Activated CD8-positive, alpha-beta T cell treated with anti-CD3 and anti-CD28 coated beads, Interleukin-2, amount 10 ng/mL, durations not matched to agents 7 days and 5 days (primary cell): ENCODE results near the gene SDC1. TPM values are rescaled to one million over a fixed set of nuclear protein-coding genes. Genes with fewer than 3 reads are reported as not detected.

ENCODE experiments used
- ATAC-seq: fragments of 150-1000 bp; cut with Tn5 transposase; one replicate; pipeline ENCODE4 v1.10.0; 2021; ENCODE audit warnings: moderate library complexity
- CTCF ChIA-PET: fragments of 350-600 bp; sonication (Branson Sonifier 250); formaldehyde crosslinking; loops from one replicate; lab custom pipeline; 2021; ENCODE audit warnings: antibody characterized with exemption; lab: Charles Lee
- POLR2A ChIA-PET: fragments of 350-600 bp; sonication (Branson Sonifier 250); formaldehyde crosslinking; loops from one replicate; lab custom pipeline; 2021; ENCODE audit warnings: antibody characterized with exemption; lab: Charles Lee
- DNase-seq: peaks from one replicate; pipeline ENCODE4 v3.0.0-alpha.2; 2020
- H3K27ac Mint-ChIP-seq: one replicate; pipeline ENCODE4 v1.8.0; 2021; ENCODE audit warnings: mild to moderate bottlenecking, mixed read lengths
- H3K27me3 Mint-ChIP-seq: one replicate; pipeline ENCODE4 v1.8.0; 2021; ENCODE audit warnings: low read depth, mixed read lengths
- H3K36me3 Mint-ChIP-seq: one replicate; pipeline ENCODE4 v1.8.0; 2021; ENCODE audit warnings: low read depth, mixed read lengths
- H3K4me1 Mint-ChIP-seq: one replicate; pipeline ENCODE4 v1.8.0; 2021; ENCODE audit warnings: low read depth, mixed read lengths
- H3K4me3 Mint-ChIP-seq: one replicate; pipeline ENCODE4 v1.8.0; 2021; ENCODE audit warnings: mild to moderate bottlenecking, mixed read lengths
- H3K9me3 Mint-ChIP-seq: one replicate; pipeline ENCODE4 v1.8.0; 2022; ENCODE audit warnings: mixed read lengths; ENCODE audit not compliant: insufficient read depth
- total RNA-seq, 2 experiments: library from RNA; stranded (reverse); gene quantifications; one replicate each; pipeline ENCODE4 v1.2.3, GENCODE V29; 2021

The SDC1 gene
- total RNA-seq, 2 experiments from 2014 or later, result not detected

- DNase-seq (no peak), ATAC-seq (no peak)
- Mint-ChIP-seq H3K27me3 (peaks cover 32% of the 10 kb centered on the region), H3K4me3 (no peak overlapping the region), H3K27ac (no peak overlapping the region), H3K9me3 (no peaks in the 10 kb centered on the region), H3K4me1 (peaks cover 4% of the 10 kb centered on the region), H3K36me3 (no peaks in the 10 kb centered on the region)
- ChIA-PET CTCF (no interaction called here), POLR2A (no interaction called here)
Measured at GRCh38 chr2:20218331-20219320, 6.3 kb downstream of the SDC1 start.

GRCh38 chr2:20217041-20217970 lies 7.6 kb downstream of the SDC1 start:
- POLR2A ChIA-PET, result interaction anchor here (0.6 kb wide), 1 partner anchor 316 kb away, joined by 3 read pairs; no protein-coding TSS in a partner anchor
- ATAC-seq (no peak), DNase-seq (no peak)
- H3K9me3 Mint-ChIP-seq, result no peaks in the 10 kb centered on the region
- no peak overlapping the region for H3K4me3 Mint-ChIP-seq
- no peaks in the 10 kb centered on the region for H3K4me1 Mint-ChIP-seq
- no peak overlapping the region for H3K27ac Mint-ChIP-seq
- H3K27me3 Mint-ChIP-seq, result peaks cover 24% of the 10 kb centered on the region
- no peaks in the 10 kb centered on the region for H3K36me3 Mint-ChIP-seq
- CTCF ChIA-PET, result interaction anchor here (0.7 kb wide), 1 partner anchor 8 kb away, joined by 5 read pairs; the partner anchor contains the start of gene SDC1

- Mint-ChIP-seq H3K9me3 (no peaks in the 10 kb centered on the region), H3K4me1 (no peaks in the 10 kb centered on the region), H3K36me3 (no peaks in the 10 kb centered on the region), H3K27ac (no peak overlapping the region), H3K27me3 (peaks cover 14% of the 10 kb centered on the region), H3K4me3 (no peak overlapping the region)
- POLR2A ChIA-PET, result interaction anchor here (0.6 kb wide), 1 partner anchor 315 kb away, joined by 3 read pairs; no protein-coding TSS in a partner anchor
- CTCF ChIA-PET, result interaction anchor here (0.7 kb wide), 1 partner anchor 9 kb away, joined by 5 read pairs; the partner anchor contains the start of gene SDC1
- DNase-seq, result no peak
- ATAC-seq, result no peak
Measured at GRCh38 chr2:20216130-20217025, 8.6 kb downstream of the SDC1 start.

- ATAC-seq, result no peak
- no peak overlapping the region for H3K27ac Mint-ChIP-seq
- no peak overlapping the region for H3K4me3 Mint-ChIP-seq
- no peaks in the 10 kb centered on the region for H3K4me1 Mint-ChIP-seq
- H3K36me3 Mint-ChIP-seq, result no peaks in the 10 kb centered on the region
- POLR2A ChIA-PET, result no interaction called here
- CTCF ChIA-PET, result interaction anchor here (1.3 kb wide), 1 partner anchor 10 kb away, joined by 3 read pairs; no protein-coding TSS in a partner anchor
- no peaks in the 10 kb centered on the region for H3K9me3 Mint-ChIP-seq
- no peak for DNase-seq
- H3K27me3 Mint-ChIP-seq, result peaks cover 8% of the 10 kb centered on the region
Measured at GRCh38 chr2:20215183-20216040, 9.5 kb downstream of the SDC1 start.

DNA sequence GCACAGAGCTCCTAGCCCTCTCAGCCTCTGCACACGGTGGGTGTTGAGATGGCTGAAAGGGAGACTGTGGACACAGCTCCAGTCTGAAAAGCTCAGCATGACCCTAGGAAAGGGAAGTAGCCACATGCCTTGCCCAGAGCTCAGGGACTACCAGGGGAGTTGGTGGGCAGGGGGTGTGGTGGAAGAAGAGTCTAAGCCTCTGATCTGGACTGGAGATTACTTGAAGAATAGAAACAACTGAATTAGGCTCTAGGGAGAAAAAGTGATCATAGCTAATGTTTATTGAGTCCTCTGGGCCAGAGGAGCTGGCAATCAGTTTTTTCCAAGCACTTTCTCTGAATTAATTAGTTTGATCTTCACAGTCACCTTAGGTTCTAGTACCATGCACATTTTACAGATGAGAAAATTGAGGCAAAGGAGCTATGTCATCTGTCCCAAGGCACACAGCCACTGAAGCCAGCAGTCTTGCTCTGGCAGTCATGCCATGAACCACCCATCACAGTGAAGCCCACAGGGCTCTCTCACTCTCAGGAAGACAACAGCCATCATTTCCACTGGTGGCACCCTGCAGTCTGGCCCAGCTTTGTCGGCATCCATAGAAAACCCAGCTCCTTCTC lies 10.3 kb downstream of the SDC1 start:
- CTCF ChIA-PET, result interaction anchor here (1.3 kb wide), 1 partner anchor 11 kb away, joined by 3 read pairs; no protein-coding TSS in a partner anchor
- POLR2A ChIA-PET, result no interaction called here
- no peaks in the 10 kb centered on the region for H3K4me1 Mint-ChIP-seq
- H3K36me3 Mint-ChIP-seq, result no peaks in the 10 kb centered on the region
- no peak overlapping the region for H3K27ac Mint-ChIP-seq
- DNase-seq (no peak), ATAC-seq (no peak)
- no peaks in the 10 kb centered on the region for H3K9me3 Mint-ChIP-seq
- H3K4me3 Mint-ChIP-seq, result no peak overlapping the region
- H3K27me3 Mint-ChIP-seq, result peaks cover 3% of the 10 kb centered on the region

GRCh38 chr2:20213651-20214565 lies 11.0 kb downstream of the SDC1 start:
- Mint-ChIP-seq H3K27ac (no peak overlapping the region), H3K9me3 (no peaks in the 10 kb centered on the region), H3K4me1 (no peaks in the 10 kb centered on the region), H3K27me3 (peaks cover 3% of the 10 kb centered on the region), H3K36me3 (no peaks in the 10 kb centered on the region), H3K4me3 (no peak overlapping the region)
- POLR2A ChIA-PET, result no interaction called here
- ATAC-seq (no peak), DNase-seq (no peak)
- CTCF ChIA-PET, result interaction anchor here (0.8 to 1.3 kb wide), 2 partner anchors 12 kb away, joined by 3 read pairs; partner anchors contain the start of gene SDC1

GRCh38 chr2:20212871-20213503 lies 11.9 kb downstream of the SDC1 start:
- no peaks in the 10 kb centered on the region for H3K27me3 Mint-ChIP-seq
- no peaks in the 10 kb centered on the region for H3K4me1 Mint-ChIP-seq
- H3K36me3 Mint-ChIP-seq, result no peaks in the 10 kb centered on the region
- no peak overlapping the region for H3K4me3 Mint-ChIP-seq
- ChIA-PET POLR2A (no interaction called here), CTCF (interaction anchor here (0.8 kb wide), 1 partner anchor 13 kb away, joined by 3 read pairs; the partner anchor contains the start of gene SDC1)
- ATAC-seq (no peak), DNase-seq (no peak)
- no peak overlapping the region for H3K27ac Mint-ChIP-seq
- H3K9me3 Mint-ChIP-seq, result no peaks in the 10 kb centered on the region

- Mint-ChIP-seq H3K27ac (no peak overlapping the region), H3K36me3 (no peaks in the 10 kb centered on the region), H3K9me3 (no peaks in the 10 kb centered on the region), H3K4me3 (no peak overlapping the region), H3K4me1 (no peaks in the 10 kb centered on the region), H3K27me3 (no peaks in the 10 kb centered on the region)
- DNase-seq (no peak), ATAC-seq (no peak)
- POLR2A ChIA-PET, result no interaction called here
- CTCF ChIA-PET, result no interaction called here
Measured at GRCh38 chr2:20212459-20212870, 12.5 kb downstream of the SDC1 start.
